IMR-90 (cell line): Measurements from ENCODE around the gene GPX5.

Source experiments
- CHD1 ChIP-seq: IDR thresholded peaks from 2 replicates; pipeline ENCODE4 v1.6.1; 2012; ENCODE audit warnings: low read depth, low read length, improper control_type of control experiment
- ELK1 ChIP-seq: fragments of 150-350 bp; IDR thresholded peaks from 2 replicates; pipeline ENCODE4 v1.6.1; 2016; ENCODE audit warnings: low read depth, mild to moderate bottlenecking, low read length, moderate library complexity, borderline replicate concordance
- FOS ChIP-seq: fragments of 150-350 bp; IDR thresholded peaks from 2 replicates; pipeline ENCODE4 v1.6.1; 2016; ENCODE audit warnings: low read depth, low read length
- MXI1 ChIP-seq: IDR thresholded peaks from 2 replicates; pipeline ENCODE4 v1.6.1; 2012; ENCODE audit warnings: low read depth, mild to moderate bottlenecking, low read length, moderate library complexity, borderline replicate concordance
- POLR2A ChIP-seq: IDR thresholded peaks from 2 replicates; pipeline ENCODE4 v1.6.1; 2012; ENCODE audit warnings: mild to moderate bottlenecking, low read depth, low read length
- RAD21 ChIP-seq: IDR thresholded peaks from 2 replicates; pipeline ENCODE4 v1.6.1; 2012; ENCODE audit warnings: low read length, improper control_type of control experiment
- RCOR1 ChIP-seq: IDR thresholded peaks from 2 replicates; pipeline ENCODE4 v1.6.1; 2012; ENCODE audit warnings: mild to moderate bottlenecking, low read length, improper control_type of control experiment; ENCODE audit not compliant: insufficient replicate concordance
- SMC3 ChIP-seq: fragments of 150-350 bp; IDR thresholded peaks from 2 replicates; pipeline ENCODE4 v1.6.1; 2016; ENCODE audit warnings: low read depth, mild to moderate bottlenecking, antibody characterized with exemption, low read length, moderate library complexity
- TF ChIP-seq, protein P1 (sequence below): conservative IDR thresholded peaks from 2 replicates; pipeline ENCODE4 v1.5.1; 2012; ENCODE audit warnings: mild to moderate bottlenecking, low read depth, low read length, improper control_type of control experiment

- TF ChIP-seq, protein P1, sequence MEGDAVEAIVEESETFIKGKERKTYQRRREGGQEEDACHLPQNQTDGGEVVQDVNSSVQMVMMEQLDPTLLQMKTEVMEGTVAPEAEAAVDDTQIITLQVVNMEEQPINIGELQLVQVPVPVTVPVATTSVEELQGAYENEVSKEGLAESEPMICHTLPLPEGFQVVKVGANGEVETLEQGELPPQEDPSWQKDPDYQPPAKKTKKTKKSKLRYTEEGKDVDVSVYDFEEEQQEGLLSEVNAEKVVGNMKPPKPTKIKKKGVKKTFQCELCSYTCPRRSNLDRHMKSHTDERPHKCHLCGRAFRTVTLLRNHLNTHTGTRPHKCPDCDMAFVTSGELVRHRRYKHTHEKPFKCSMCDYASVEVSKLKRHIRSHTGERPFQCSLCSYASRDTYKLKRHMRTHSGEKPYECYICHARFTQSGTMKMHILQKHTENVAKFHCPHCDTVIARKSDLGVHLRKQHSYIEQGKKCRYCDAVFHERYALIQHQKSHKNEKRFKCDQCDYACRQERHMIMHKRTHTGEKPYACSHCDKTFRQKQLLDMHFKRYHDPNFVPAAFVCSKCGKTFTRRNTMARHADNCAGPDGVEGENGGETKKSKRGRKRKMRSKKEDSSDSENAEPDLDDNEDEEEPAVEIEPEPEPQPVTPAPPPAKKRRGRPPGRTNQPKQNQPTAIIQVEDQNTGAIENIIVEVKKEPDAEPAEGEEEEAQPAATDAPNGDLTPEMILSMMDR: no peak
- TF ChIP-seq CHD1: no peak
- no peak for TF ChIP-seq POLR2A
- TF ChIP-seq FOS: no peak
- no peak for TF ChIP-seq MXI1
- no peak for TF ChIP-seq RCOR1
- TF ChIP-seq RAD21: no peak
- TF ChIP-seq ELK1: no peak
- TF ChIP-seq SMC3: no peak
Observed at GRCh38 chr6:28490205-28490890, 35.3 kb upstream of the GPX5 start.
